GM18909 (cell line): ENCODE results near the gene MICAL3.

Experiments used
- ATAC-seq: cut with Tn5 transposase; IDR thresholded peaks from one replicate; pipeline ENCODE4 v1.9.1; 2021; ENCODE audit warnings: mild to moderate bottlenecking; ENCODE audit not compliant: unreplicated experiment, poor library complexity

Gene MICAL3

GRCh38 chr22:17748555-17749353 is 275.6 kb downstream of the MICAL3 start:
- no peak for ATAC-seq

GRCh38 chr22:17746916-17747315 is 277.4 kb downstream of the MICAL3 start:
- no peak for ATAC-seq

- no peak for ATAC-seq
Observed at GRCh38 chr22:17744430-17744829, 279.9 kb downstream of the MICAL3 start.

GRCh38 chr22:17743661-17744411 is 280.5 kb downstream of the MICAL3 start:
- no peak for ATAC-seq

GRCh38 chr22:17742527-17742902 is 281.8 kb downstream of the MICAL3 start:
- no peak for ATAC-seq

GRCh38 chr22:17741866-17742526 is 282.4 kb downstream of the MICAL3 start:
- no peak for ATAC-seq

- ATAC-seq: no peak
Observed at GRCh38 chr22:17739196-17739975, 285.0 kb downstream of the MICAL3 start.

- no peak for ATAC-seq
Observed at GRCh38 chr22:17738386-17739128, 285.8 kb downstream of the MICAL3 start.
